ENCODE measurements around the gene OR2L13.

- TF ChIP-seq CTCF (conservative IDR thresholded peaks at IDR 0.05; ENCODE audit: low read depth, low read length) = no peak
- TF ChIP-seq MXI1 (IDR thresholded peaks at IDR 0.05; ENCODE audit: borderline replicate concordance, low read depth, low read length) = no peak
- no peak for TF ChIP-seq BHLHE40 (IDR thresholded peaks at IDR 0.05; ENCODE audit: low read depth, low read length)
- no peak for TF ChIP-seq POLR2A (IDR thresholded peaks at IDR 0.05; ENCODE audit: low read depth, low read length)
- TF ChIP-seq ELK1 (IDR thresholded peaks at IDR 0.05; ENCODE audit: borderline replicate concordance, low read depth, low read length) = no peak
- TF ChIP-seq USF2 (IDR thresholded peaks at IDR 0.05; ENCODE audit: low read depth, low read length) = no peak
- no peak for TF ChIP-seq CEBPB (IDR thresholded peaks at IDR 0.05; ENCODE audit: low read depth, low read length)
- TF ChIP-seq RFX5 (IDR thresholded peaks at IDR 0.05; ENCODE audit: low read depth, low read length) = no peak
- no peak for TF ChIP-seq FOS (IDR thresholded peaks at IDR 0.05; ENCODE audit: low read depth, low read length)
These were observed 7.9 kb downstream of the OR2L13 start for GRCh38 chr1:248102847-248103246.

All from IMR-90 (cell line).